ENCODE results near the gene GKN1.

Gene GKN1

DNA sequence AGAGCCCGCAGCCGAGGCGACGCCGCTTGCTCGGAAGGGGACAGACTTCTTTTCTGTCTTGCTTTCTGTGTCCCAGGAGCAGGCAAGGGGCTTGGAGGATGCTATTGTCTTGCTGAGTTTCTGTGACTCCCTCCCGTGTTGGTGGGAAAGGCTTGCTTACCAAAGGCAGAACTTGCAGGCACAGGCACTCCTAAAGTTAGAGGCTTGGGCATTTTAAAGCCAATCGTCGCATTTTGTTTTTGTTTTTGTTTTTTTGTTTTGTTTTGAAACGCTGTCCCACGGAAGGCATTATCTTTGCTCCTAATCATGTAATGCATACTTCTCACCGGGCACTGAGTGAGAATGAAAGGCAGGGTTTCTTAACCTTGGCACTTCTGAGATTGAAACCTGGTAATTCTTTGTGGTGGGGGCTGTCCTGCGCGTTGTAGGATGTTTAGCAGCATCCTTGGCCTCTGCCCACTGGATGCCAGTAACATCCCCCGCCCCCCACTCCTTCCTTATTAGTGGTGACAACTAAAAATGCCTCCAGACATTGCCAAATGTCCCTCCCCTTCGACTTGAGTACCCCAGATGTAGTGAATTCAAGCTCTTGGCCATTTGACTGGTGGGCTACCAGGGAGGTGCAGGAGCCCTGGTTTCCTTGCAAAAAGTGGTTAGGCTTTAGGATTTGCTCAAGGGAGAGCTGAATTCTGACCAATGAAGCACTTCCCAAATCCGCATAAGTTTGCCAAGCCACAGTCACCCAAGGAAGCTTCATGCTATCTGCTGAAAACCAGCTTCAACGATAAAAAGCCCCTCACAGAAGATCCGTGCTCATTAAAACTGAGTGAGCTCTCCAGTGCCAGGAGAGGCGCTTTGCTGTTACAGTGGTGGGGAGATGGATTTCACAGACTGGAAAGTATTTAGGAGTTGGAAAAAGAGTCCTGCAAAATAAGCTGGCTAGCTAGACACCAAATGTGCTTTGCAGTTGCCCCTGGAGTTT, 39.7 kb downstream of the GKN1 start:
- Histone ChIP-seq H3K27ac (ENCODE audit: extremely low read depth, low read depth, low read length) (peak overlapping the region; percentile 70; the same call in 1 of the 2 replicates), H3K36me3 (ENCODE audit: control insufficient read depth in 2 of 2, insufficient read depth in 1 of 2, low read length in 2 of 2) (no peaks in the 10 kb centered on the region), H3K9me3 (ENCODE audit: control insufficient read depth, insufficient read depth, low read depth, low read length) (no peaks in the 10 kb centered on the region), H3K4me1 (ENCODE audit: control insufficient read depth, insufficient read depth, low read length) (no peaks in the 10 kb centered on the region), H3K4me3 (ENCODE audit: low read depth, low read length) (peak overlapping the region; percentile 92)
- CTCF ChIA-PET = interaction anchor here (0.6 to 1.7 kb wide), 7 partner anchors 71 to 1179 kb away, joined by 3 to 20 read pairs (median 3); no protein-coding TSS in a partner anchor
- POLR2A ChIA-PET = interaction anchor here (0.6 to 0.7 kb wide), 2 partner anchors 62 to 71 kb away, joined by 3 read pairs; no protein-coding TSS in a partner anchor
- TF ChIP-seq ZNF626 (tag by site-specific recombination; IDR thresholded peaks at IDR 0.05) (no peak), ZBTB1 (tag by site-specific recombination; IDR thresholded peaks at IDR 0.05) (no peak), ZNF341 (tag by site-specific recombination; IDR thresholded peaks at IDR 0.05; ENCODE audit: low read depth) (peak; percentile 35), EGR2 (tag by site-specific recombination; IDR thresholded peaks at IDR 0.05; ENCODE audit: low read depth) (0 out of 2 replicates have a peak, but pooled peaks have one; percentile 20), ZFP69B (tag by site-specific recombination; IDR thresholded peaks at IDR 0.05) (no peak)
- TF ChIP-seq, protein P1, sequence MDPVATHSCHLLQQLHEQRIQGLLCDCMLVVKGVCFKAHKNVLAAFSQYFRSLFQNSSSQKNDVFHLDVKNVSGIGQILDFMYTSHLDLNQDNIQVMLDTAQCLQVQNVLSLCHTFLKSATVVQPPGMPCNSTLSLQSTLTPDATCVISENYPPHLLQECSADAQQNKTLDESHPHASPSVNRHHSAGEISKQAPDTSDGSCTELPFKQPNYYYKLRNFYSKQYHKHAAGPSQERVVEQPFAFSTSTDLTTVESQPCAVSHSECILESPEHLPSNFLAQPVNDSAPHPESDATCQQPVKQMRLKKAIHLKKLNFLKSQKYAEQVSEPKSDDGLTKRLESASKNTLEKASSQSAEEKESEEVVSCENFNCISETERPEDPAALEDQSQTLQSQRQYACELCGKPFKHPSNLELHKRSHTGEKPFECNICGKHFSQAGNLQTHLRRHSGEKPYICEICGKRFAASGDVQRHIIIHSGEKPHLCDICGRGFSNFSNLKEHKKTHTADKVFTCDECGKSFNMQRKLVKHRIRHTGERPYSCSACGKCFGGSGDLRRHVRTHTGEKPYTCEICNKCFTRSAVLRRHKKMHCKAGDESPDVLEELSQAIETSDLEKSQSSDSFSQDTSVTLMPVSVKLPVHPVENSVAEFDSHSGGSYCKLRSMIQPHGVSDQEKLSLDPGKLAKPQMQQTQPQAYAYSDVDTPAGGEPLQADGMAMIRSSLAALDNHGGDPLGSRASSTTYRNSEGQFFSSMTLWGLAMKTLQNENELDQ (tag by site-specific recombination; IDR thresholded peaks at IDR 0.05; ENCODE audit: low read depth) = no peak

DNA sequence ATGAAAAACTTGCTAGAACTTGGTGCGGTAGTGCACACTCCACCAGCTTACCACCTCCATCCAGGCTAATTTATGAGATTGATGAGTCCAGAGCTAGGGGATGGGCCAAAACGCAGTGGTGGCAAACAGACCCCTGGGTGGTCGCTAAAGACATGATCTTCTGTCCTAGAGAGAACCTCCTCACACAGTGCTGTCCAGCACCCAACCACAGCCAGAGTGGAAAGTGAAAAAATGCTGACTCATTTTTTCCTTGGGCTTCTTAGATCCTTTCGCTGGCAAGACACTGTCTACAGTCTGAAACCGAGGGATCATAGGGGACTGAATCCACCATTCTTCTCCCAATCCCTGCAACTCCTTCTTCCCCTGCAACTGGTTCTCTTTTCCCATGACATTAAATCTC, 42.6 kb downstream of the GKN1 start:
- TF ChIP-seq, protein P2, sequence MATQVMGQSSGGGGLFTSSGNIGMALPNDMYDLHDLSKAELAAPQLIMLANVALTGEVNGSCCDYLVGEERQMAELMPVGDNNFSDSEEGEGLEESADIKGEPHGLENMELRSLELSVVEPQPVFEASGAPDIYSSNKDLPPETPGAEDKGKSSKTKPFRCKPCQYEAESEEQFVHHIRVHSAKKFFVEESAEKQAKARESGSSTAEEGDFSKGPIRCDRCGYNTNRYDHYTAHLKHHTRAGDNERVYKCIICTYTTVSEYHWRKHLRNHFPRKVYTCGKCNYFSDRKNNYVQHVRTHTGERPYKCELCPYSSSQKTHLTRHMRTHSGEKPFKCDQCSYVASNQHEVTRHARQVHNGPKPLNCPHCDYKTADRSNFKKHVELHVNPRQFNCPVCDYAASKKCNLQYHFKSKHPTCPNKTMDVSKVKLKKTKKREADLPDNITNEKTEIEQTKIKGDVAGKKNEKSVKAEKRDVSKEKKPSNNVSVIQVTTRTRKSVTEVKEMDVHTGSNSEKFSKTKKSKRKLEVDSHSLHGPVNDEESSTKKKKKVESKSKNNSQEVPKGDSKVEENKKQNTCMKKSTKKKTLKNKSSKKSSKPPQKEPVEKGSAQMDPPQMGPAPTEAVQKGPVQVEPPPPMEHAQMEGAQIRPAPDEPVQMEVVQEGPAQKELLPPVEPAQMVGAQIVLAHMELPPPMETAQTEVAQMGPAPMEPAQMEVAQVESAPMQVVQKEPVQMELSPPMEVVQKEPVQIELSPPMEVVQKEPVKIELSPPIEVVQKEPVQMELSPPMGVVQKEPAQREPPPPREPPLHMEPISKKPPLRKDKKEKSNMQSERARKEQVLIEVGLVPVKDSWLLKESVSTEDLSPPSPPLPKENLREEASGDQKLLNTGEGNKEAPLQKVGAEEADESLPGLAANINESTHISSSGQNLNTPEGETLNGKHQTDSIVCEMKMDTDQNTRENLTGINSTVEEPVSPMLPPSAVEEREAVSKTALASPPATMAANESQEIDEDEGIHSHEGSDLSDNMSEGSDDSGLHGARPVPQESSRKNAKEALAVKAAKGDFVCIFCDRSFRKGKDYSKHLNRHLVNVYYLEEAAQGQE (tag by site-specific recombination; IDR thresholded peaks at IDR 0.05) = peak; percentile 78
- no peak for TF ChIP-seq ZIC2 (tag by site-specific recombination; IDR thresholded peaks at IDR 0.05)
- TF ChIP-seq ZBTB17 (tag by site-specific recombination; IDR thresholded peaks at IDR 0.05) = peak; percentile 23; the same call in 1 of the 2 replicates
- H3K4me1 ChIP-seq (ENCODE audit: control insufficient read depth, insufficient read depth, low read length) = peaks cover 7% of the 10 kb centered on the region; the same call in 1 of the 2 replicates
- CTCF ChIA-PET = interaction anchor here (0.9 to 1.2 kb wide), 2 partner anchors 92 to 290 kb away, joined by 3 read pairs; no protein-coding TSS in a partner anchor
- POLR2A ChIA-PET = no interaction called here
- no peak overlapping the region for H3K27ac ChIP-seq (ENCODE audit: extremely low read depth, low read depth, low read length)
- no peaks in the 10 kb centered on the region for H3K36me3 ChIP-seq (ENCODE audit: control insufficient read depth in 2 of 2, insufficient read depth in 1 of 2, low read length in 2 of 2)
- no peaks in the 10 kb centered on the region for H3K9me3 ChIP-seq (ENCODE audit: control insufficient read depth, insufficient read depth, low read depth, low read length)
- H3K4me3 ChIP-seq (ENCODE audit: low read depth, low read length) = no peak overlapping the region

DNA sequence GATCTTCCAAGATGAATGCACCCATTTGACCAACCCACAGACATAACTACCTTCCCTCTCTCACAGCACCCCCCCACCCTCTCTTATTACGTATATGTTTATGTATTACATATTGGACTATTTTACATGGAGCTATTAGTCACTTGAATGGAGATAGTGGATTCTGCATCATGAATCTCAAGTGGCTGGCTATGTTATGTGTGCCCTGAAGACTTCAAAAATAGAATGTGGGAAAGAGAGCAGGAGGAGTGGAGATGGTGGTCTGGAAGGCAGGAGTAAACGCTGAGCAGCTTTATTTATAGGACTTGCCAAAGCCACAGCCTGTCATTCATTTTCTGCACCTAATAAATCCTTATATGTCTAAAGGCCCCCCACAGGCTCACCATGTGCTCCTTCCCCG, 43.4 kb downstream of the GKN1 start:
- POLR2A ChIA-PET = no interaction called here
- H3K4me1 ChIP-seq (ENCODE audit: control insufficient read depth, insufficient read depth, low read length) = peaks cover 7% of the 10 kb centered on the region; the same call in 1 of the 2 replicates
- CTCF ChIA-PET = interaction anchor here (0.6 to 0.9 kb wide), 2 partner anchors 38 to 93 kb away, joined by 3 read pairs; no protein-coding TSS in a partner anchor

More for the DNA sequence above, 43.4 kb downstream of the GKN1 start:
- H3K36me3 ChIP-seq (ENCODE audit: control insufficient read depth in 2 of 2, insufficient read depth in 1 of 2, low read length in 2 of 2) = no peaks in the 10 kb centered on the region
- H3K9me3 ChIP-seq (ENCODE audit: control insufficient read depth, insufficient read depth, low read depth, low read length) = no peaks in the 10 kb centered on the region
- TF ChIP-seq, protein P3, sequence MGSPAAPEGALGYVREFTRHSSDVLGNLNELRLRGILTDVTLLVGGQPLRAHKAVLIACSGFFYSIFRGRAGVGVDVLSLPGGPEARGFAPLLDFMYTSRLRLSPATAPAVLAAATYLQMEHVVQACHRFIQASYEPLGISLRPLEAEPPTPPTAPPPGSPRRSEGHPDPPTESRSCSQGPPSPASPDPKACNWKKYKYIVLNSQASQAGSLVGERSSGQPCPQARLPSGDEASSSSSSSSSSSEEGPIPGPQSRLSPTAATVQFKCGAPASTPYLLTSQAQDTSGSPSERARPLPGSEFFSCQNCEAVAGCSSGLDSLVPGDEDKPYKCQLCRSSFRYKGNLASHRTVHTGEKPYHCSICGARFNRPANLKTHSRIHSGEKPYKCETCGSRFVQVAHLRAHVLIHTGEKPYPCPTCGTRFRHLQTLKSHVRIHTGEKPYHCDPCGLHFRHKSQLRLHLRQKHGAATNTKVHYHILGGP (tag by site-specific recombination; IDR thresholded peaks at IDR 0.05) = no peak
- no peak overlapping the region for H3K27ac ChIP-seq (ENCODE audit: extremely low read depth, low read depth, low read length)
- no peak overlapping the region for H3K4me3 ChIP-seq (ENCODE audit: low read depth, low read length)

Measured in HEK293 (cell line).